Measurements from ENCODE around the gene CLK4.
"Not testable (repeated sequence)": the region's sequence is repeated elsewhere in the genome, so short reads cannot be mapped to it uniquely, and the experiment has no call there.

CLK4 gene

GRCh38 chr5:178586396-178586795 is 40.5 kb downstream of the CLK4 start:
- H2AFZ ChIP-seq (ENCODE audit: low read length, unreplicated experiment): no peak overlapping the region
- H3K4me1 ChIP-seq (ENCODE audit: control insufficient read depth, insufficient read depth, low read length, unreplicated experiment): peaks cover 9% of the 10 kb centered on the region
- no peaks in the 10 kb centered on the region for H3K36me3 ChIP-seq (ENCODE audit: insufficient read depth, low read length)
- no peaks in the 10 kb centered on the region for H3K79me2 ChIP-seq (ENCODE audit: control insufficient read depth, insufficient read depth, low read length, unreplicated experiment)
- no peak overlapping the region for H3K4me3 ChIP-seq (ENCODE audit: low read depth, low read length)
- H3K27ac ChIP-seq (ENCODE audit: low read depth, low read length): no peak overlapping the region
- peaks cover 48% of the 10 kb centered on the region for H3K27me3 ChIP-seq (ENCODE audit: insufficient read depth, low read length)

- H3K36me3 ChIP-seq (ENCODE audit: insufficient read depth, low read length); H3K79me2 ChIP-seq (ENCODE audit: control insufficient read depth, insufficient read depth, low read length, unreplicated experiment); H3K27ac ChIP-seq (ENCODE audit: low read depth, low read length); H3K4me1 ChIP-seq (ENCODE audit: control insufficient read depth, insufficient read depth, low read length, unreplicated experiment); H3K4me3 ChIP-seq (ENCODE audit: low read depth, low read length); H2AFZ ChIP-seq (ENCODE audit: low read length, unreplicated experiment): not testable (repeated sequence)
- peaks cover 46% of the 10 kb centered on the region for H3K27me3 ChIP-seq (ENCODE audit: insufficient read depth, low read length)
Measured at GRCh38 chr5:178585421-178585820, 41.4 kb downstream of the CLK4 start.

DNA sequence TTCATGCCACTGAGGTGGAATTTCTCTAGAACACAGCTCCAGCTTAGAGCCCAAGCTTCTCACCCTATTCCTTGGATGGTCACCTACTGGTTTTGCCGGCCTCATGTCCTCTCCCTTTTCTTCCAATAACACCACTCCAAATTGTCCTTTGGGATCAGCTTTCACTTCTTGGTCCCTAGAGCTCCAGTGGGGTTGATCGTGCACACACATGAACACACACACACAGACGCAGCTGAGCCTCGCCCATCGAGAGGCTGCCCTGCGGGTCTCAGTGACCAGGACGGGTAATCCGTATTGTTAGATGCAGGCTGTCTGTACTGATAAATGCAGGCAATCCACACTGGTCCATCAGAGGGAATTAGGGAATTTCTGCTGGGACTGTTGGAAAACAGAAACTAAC is 43.6 kb downstream of the CLK4 start:
- peaks cover 31% of the 10 kb centered on the region for H3K27me3 ChIP-seq (ENCODE audit: insufficient read depth, low read length)
- no peaks in the 10 kb centered on the region for H3K36me3 ChIP-seq (ENCODE audit: insufficient read depth, low read length)
- H3K4me3 ChIP-seq (ENCODE audit: low read depth, low read length): no peak overlapping the region
- H2AFZ ChIP-seq (ENCODE audit: low read length, unreplicated experiment): no peak overlapping the region
- H3K4me1 ChIP-seq (ENCODE audit: control insufficient read depth, insufficient read depth, low read length, unreplicated experiment): no peaks in the 10 kb centered on the region
- no peaks in the 10 kb centered on the region for H3K79me2 ChIP-seq (ENCODE audit: control insufficient read depth, insufficient read depth, low read length, unreplicated experiment)
- no peak overlapping the region for H3K27ac ChIP-seq (ENCODE audit: low read depth, low read length)

- H2AFZ ChIP-seq (ENCODE audit: low read length, unreplicated experiment): no peak overlapping the region
- no peaks in the 10 kb centered on the region for H3K79me2 ChIP-seq (ENCODE audit: control insufficient read depth, insufficient read depth, low read length, unreplicated experiment)
- H3K27me3 ChIP-seq (ENCODE audit: insufficient read depth, low read length): peaks cover 29% of the 10 kb centered on the region
- no peaks in the 10 kb centered on the region for H3K36me3 ChIP-seq (ENCODE audit: insufficient read depth, low read length)
- H3K4me1 ChIP-seq (ENCODE audit: control insufficient read depth, insufficient read depth, low read length, unreplicated experiment): no peaks in the 10 kb centered on the region
- H3K27ac ChIP-seq (ENCODE audit: low read depth, low read length): no peak overlapping the region
- H3K4me3 ChIP-seq (ENCODE audit: low read depth, low read length): no peak overlapping the region
Measured at GRCh38 chr5:178582291-178582690, 44.6 kb downstream of the CLK4 start.

GRCh38 chr5:178581621-178582020 is 45.2 kb downstream of the CLK4 start:
- Histone ChIP-seq H2AFZ (ENCODE audit: low read length, unreplicated experiment) (no peak overlapping the region), H3K4me1 (ENCODE audit: control insufficient read depth, insufficient read depth, low read length, unreplicated experiment) (no peaks in the 10 kb centered on the region), H3K36me3 (ENCODE audit: insufficient read depth, low read length) (no peaks in the 10 kb centered on the region), H3K79me2 (ENCODE audit: control insufficient read depth, insufficient read depth, low read length, unreplicated experiment) (no peaks in the 10 kb centered on the region), H3K27me3 (ENCODE audit: insufficient read depth, low read length) (peaks cover 30% of the 10 kb centered on the region), H3K4me3 (ENCODE audit: low read depth, low read length) (no peak overlapping the region), H3K27ac (ENCODE audit: low read depth, low read length) (no peak overlapping the region)

DNA sequence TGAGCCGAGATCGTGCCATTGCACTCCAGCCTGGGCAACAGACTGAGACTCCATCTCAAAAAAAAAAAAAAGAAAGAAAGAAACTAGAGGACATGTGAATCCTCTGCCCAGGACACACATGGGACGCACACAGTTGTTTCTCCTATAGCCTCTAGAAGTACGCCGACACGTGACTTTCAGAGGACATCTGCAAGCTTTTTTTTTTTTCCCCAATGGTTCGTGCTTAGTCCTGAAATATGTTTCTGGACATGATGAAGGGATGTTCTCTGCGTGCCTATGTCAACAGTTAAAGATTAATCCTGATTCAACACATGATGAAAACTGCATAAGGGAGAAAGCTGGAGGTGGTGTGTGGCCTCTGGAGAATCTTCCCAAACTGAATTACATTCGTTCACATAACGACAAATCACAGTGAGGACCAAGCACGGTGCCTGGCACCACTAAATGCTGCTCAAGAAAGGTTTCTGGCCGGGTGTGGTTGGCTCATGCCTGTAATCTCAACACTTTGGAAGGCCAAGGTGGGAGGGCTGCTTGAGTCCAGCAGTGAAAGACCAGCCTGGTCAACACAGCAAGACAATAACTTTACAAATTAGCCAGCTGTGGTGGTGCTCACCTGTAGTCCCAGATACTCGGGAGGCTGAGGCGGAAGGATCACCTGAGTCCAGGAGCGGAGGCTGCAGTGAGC is 46.4 kb downstream of the CLK4 start:
- no peak overlapping the region for H3K27ac ChIP-seq (ENCODE audit: low read depth, low read length)
- H2AFZ ChIP-seq (ENCODE audit: low read length, unreplicated experiment): no peak overlapping the region
- no peaks in the 10 kb centered on the region for H3K4me1 ChIP-seq (ENCODE audit: control insufficient read depth, insufficient read depth, low read length, unreplicated experiment)
- no peak overlapping the region for H3K4me3 ChIP-seq (ENCODE audit: low read depth, low read length)
- no peaks in the 10 kb centered on the region for H3K79me2 ChIP-seq (ENCODE audit: control insufficient read depth, insufficient read depth, low read length, unreplicated experiment)
- peaks cover 36% of the 10 kb centered on the region for H3K27me3 ChIP-seq (ENCODE audit: insufficient read depth, low read length)
- no peaks in the 10 kb centered on the region for H3K36me3 ChIP-seq (ENCODE audit: insufficient read depth, low read length)

- Histone ChIP-seq H3K27me3 (ENCODE audit: insufficient read depth, low read length) (peaks cover 56% of the 10 kb centered on the region), H2AFZ (ENCODE audit: low read length, unreplicated experiment) (no peak overlapping the region), H3K4me3 (ENCODE audit: low read depth, low read length) (no peak overlapping the region), H3K27ac (ENCODE audit: low read depth, low read length) (no peak overlapping the region), H3K4me1 (ENCODE audit: control insufficient read depth, insufficient read depth, low read length, unreplicated experiment) (no peaks in the 10 kb centered on the region), H3K36me3 (ENCODE audit: insufficient read depth, low read length) (no peaks in the 10 kb centered on the region), H3K79me2 (ENCODE audit: control insufficient read depth, insufficient read depth, low read length, unreplicated experiment) (no peaks in the 10 kb centered on the region)
Measured at GRCh38 chr5:178577944-178578343, 48.9 kb downstream of the CLK4 start.

DNA sequence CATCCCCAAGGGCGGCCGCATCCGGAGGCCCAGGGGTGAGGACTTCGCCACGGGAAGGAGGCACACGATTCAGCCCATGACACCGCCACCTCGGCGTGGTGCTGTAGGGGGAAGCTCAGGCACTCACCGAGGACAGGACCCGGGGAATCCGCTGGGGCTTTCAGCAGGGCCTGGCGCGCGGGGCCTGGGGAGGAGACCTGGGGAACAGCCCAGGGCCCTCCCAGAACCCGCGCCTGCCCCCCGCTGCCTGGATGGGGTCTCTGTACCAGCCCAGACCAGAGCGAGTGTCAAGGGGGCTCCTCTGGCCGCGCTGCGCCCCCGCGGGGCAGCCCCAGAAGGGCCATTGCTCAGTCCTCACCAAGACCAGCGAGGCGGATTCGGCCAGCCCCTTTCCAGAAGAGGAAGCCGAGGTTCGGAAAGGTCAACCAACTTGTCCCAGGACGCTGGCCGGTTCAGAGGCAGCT is 49.4 kb downstream of the CLK4 start:
- H3K4me3 ChIP-seq (ENCODE audit: low read depth, low read length): no peak overlapping the region
- H2AFZ ChIP-seq (ENCODE audit: low read length, unreplicated experiment): no peak overlapping the region
- H3K4me1 ChIP-seq (ENCODE audit: control insufficient read depth, insufficient read depth, low read length, unreplicated experiment): no peaks in the 10 kb centered on the region
- H3K27me3 ChIP-seq (ENCODE audit: insufficient read depth, low read length): peaks cover 60% of the 10 kb centered on the region
- no peaks in the 10 kb centered on the region for H3K79me2 ChIP-seq (ENCODE audit: control insufficient read depth, insufficient read depth, low read length, unreplicated experiment)
- H3K36me3 ChIP-seq (ENCODE audit: insufficient read depth, low read length): no peaks in the 10 kb centered on the region
- no peak overlapping the region for H3K27ac ChIP-seq (ENCODE audit: low read depth, low read length)

DNA sequence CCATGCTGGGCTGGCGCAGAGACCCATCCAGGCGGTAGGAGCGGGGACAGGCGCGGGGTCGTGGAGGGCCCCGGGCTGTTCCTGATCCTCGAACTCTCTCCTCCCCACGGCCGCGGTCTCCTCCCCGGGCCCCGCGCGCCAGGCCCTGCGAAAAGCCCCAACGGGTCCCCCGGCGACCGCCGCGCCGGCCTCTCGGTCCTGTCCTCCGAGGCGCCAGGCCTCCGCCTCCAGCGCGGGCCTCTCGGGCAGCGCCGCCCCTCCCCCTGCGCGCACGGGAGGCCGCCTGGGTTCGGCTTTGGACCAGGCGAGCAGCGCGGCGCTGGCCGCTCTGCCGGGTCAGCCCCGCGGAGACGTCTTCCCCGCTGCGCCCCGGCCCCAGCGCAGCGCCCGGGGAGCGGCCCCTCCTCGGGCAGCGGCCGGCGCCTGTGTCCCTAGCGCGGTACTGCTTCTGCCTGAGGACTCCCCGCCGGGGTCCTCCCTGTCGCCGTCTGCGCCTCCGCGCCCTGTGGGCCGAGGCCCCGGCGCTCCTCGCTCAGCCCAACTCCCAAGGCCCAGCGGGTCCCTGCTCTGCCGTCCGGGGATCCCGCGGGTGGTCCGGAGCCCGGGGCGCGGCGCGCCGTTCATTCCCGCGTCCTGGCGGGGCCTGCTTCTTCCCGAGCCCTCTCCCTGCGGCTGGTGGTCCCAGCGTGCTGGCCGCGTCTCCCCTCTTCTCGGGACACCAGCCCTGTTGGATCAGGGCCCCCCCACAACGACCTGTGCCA is 50.1 kb downstream of the CLK4 start:
- no peak overlapping the region for H3K4me3 ChIP-seq (ENCODE audit: low read depth, low read length)
- H3K36me3 ChIP-seq (ENCODE audit: insufficient read depth, low read length): no peaks in the 10 kb centered on the region
- H2AFZ ChIP-seq (ENCODE audit: low read length, unreplicated experiment): no peak overlapping the region

DNA sequence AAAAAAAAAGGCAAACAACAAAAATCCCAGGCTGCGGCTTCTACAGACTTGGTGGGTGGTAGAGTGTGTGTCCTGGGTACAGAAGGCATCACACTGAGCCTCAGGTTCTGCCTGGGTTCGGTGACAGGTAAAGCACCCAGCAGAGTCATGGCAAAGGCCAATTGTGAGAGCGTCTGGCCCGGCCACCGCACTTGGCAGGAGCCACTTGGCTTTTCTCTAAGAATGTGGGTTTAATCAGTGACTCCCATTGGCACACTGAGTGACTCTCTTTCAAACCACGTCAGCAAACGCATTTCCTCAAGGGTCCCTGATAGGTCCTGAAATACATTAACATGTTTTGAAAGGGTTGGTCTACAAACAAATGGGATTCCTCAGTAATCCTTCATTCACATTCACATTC is 53.6 kb downstream of the CLK4 start:
- Histone ChIP-seq H3K36me3 (ENCODE audit: insufficient read depth, low read length) (no peaks in the 10 kb centered on the region), H3K4me3 (ENCODE audit: low read depth, low read length) (no peak overlapping the region), H3K27me3 (ENCODE audit: insufficient read depth, low read length) (peaks cover 69% of the 10 kb centered on the region), H3K27ac (ENCODE audit: low read depth, low read length) (no peak overlapping the region), H2AFZ (ENCODE audit: low read length, unreplicated experiment) (no peak overlapping the region), H3K4me1 (ENCODE audit: control insufficient read depth, insufficient read depth, low read length, unreplicated experiment) (no peaks in the 10 kb centered on the region), H3K79me2 (ENCODE audit: control insufficient read depth, insufficient read depth, low read length, unreplicated experiment) (no peaks in the 10 kb centered on the region)

More for the DNA sequence above, 50.1 kb downstream of the CLK4 start:
- H3K27ac ChIP-seq (ENCODE audit: low read depth, low read length): no peak overlapping the region
- H3K27me3 ChIP-seq (ENCODE audit: insufficient read depth, low read length): peaks cover 61% of the 10 kb centered on the region
- H3K4me1 ChIP-seq (ENCODE audit: control insufficient read depth, insufficient read depth, low read length, unreplicated experiment): no peaks in the 10 kb centered on the region
- H3K79me2 ChIP-seq (ENCODE audit: control insufficient read depth, insufficient read depth, low read length, unreplicated experiment): no peaks in the 10 kb centered on the region

GRCh38 chr5:178572617-178573016 is 54.2 kb downstream of the CLK4 start:
- H3K4me1 ChIP-seq (ENCODE audit: control insufficient read depth, insufficient read depth, low read length, unreplicated experiment): no peaks in the 10 kb centered on the region
- H3K27ac ChIP-seq (ENCODE audit: low read depth, low read length): no peak overlapping the region
- H3K36me3 ChIP-seq (ENCODE audit: insufficient read depth, low read length): no peaks in the 10 kb centered on the region
- H3K4me3 ChIP-seq (ENCODE audit: low read depth, low read length): no peak overlapping the region
- no peaks in the 10 kb centered on the region for H3K79me2 ChIP-seq (ENCODE audit: control insufficient read depth, insufficient read depth, low read length, unreplicated experiment)
- H3K27me3 ChIP-seq (ENCODE audit: insufficient read depth, low read length): peaks cover 68% of the 10 kb centered on the region
- H2AFZ ChIP-seq (ENCODE audit: low read length, unreplicated experiment): no peak overlapping the region
